HG02571 (cell line): ENCODE data around the gene SHMT2.

ENCODE experiments used
- ATAC-seq: cut with Tn5 transposase; IDR thresholded peaks from one replicate; pipeline ENCODE4 v1.9.1; 2021; ENCODE audit warnings: mild to moderate bottlenecking, moderate library complexity; ENCODE audit not compliant: unreplicated experiment

Gene SHMT2

GRCh38 chr12:57229634-57230380 lies at the start of gene SHMT2:
Gene SHMT2, plus strand, starts transcription at chr12:57229711. Its CDS starts 68 bp downstream, at chr12:57229779.
- ATAC-seq = peak; percentile 62

GRCh38 chr12:57180321-57180989 lies 49.1 kb upstream of the SHMT2 start:
- ATAC-seq = no peak

- ATAC-seq = no peak
These were observed 48.4 kb upstream of the SHMT2 start for GRCh38 chr12:57181072-57181471.

- no peak for ATAC-seq
These were observed 47.9 kb upstream of the SHMT2 start for GRCh38 chr12:57181561-57182155.

GRCh38 chr12:57182918-57183575 lies 46.5 kb upstream of the SHMT2 start:
- peak; percentile 83 for ATAC-seq

- no peak for ATAC-seq
These were observed 45.4 kb upstream of the SHMT2 start for GRCh38 chr12:57183939-57184725.

GRCh38 chr12:57185403-57185802 lies 44.1 kb upstream of the SHMT2 start:
- no peak for ATAC-seq

- ATAC-seq = no peak
These were observed 43.5 kb upstream of the SHMT2 start for GRCh38 chr12:57185906-57186508.

- no peak for ATAC-seq
These were observed 42.1 kb upstream of the SHMT2 start for GRCh38 chr12:57187222-57188089.

GRCh38 chr12:57188090-57188425 lies 41.5 kb upstream of the SHMT2 start:
- ATAC-seq = no peak

GRCh38 chr12:57190037-57190436 lies 39.5 kb upstream of the SHMT2 start:
- ATAC-seq = no peak

- no peak for ATAC-seq
These were observed 38.7 kb upstream of the SHMT2 start for GRCh38 chr12:57190821-57191220.

- no peak for ATAC-seq
These were observed 38.1 kb upstream of the SHMT2 start for GRCh38 chr12:57191410-57191809.

- ATAC-seq = no peak
These were observed 36.6 kb upstream of the SHMT2 start for GRCh38 chr12:57192920-57193319.

- ATAC-seq = no peak
These were observed 35.7 kb upstream of the SHMT2 start for GRCh38 chr12:57193706-57194245.

- ATAC-seq = no peak
These were observed 35.3 kb upstream of the SHMT2 start for GRCh38 chr12:57194253-57194652.

GRCh38 chr12:57195186-57195585 lies 34.3 kb upstream of the SHMT2 start:
- ATAC-seq = no peak

GRCh38 chr12:57195611-57196371 lies 33.7 kb upstream of the SHMT2 start:
- no peak for ATAC-seq
